WTC11 (cell line): ENCODE measurements around the gene SLC46A1. TPM values are rescaled to one million over a fixed set of nuclear protein-coding genes. Genes with fewer than 3 reads are reported as not detected.

Experiments
- CTCF ChIP-seq: fragments of 200-600 bp; IDR thresholded peaks from 2 replicates; pipeline ENCODE4 v1.8.0; 2022; ENCODE audit warnings: antibody characterized with exemption
- FOXK1 ChIP-seq: sonication (generic); formaldehyde crosslinking; IDR thresholded peaks from 2 replicates; pipeline ENCODE4 v1.8.0; 2022; ENCODE audit warnings: mild to moderate bottlenecking, moderate library complexity, missing genetic modification reagents
- GRHL2 ChIP-seq: fragments of 250-450 bp; sonication (Bioruptor Pico); IDR thresholded peaks from 2 replicates; pipeline ENCODE4 v1.8.0; 2022; ENCODE audit warnings: mild to moderate bottlenecking, moderate library complexity; ENCODE audit not compliant: insufficient replicate concordance, severe bottlenecking
- JUN ChIP-seq: sonication (generic); formaldehyde crosslinking; IDR thresholded peaks from 2 replicates; pipeline ENCODE4 v1.8.0; 2023; ENCODE audit warnings: mild to moderate bottlenecking, missing genetic modification reagents
- KAT7 ChIP-seq: sonication (generic); formaldehyde crosslinking; IDR thresholded peaks from 2 replicates; pipeline ENCODE4 v1.8.1; 2023; ENCODE audit warnings: missing genetic modification reagents, mild to moderate bottlenecking, borderline replicate concordance
- MYBL2 ChIP-seq: sonication (generic); formaldehyde crosslinking; IDR thresholded peaks from 2 replicates; pipeline ENCODE4 v1.8.1; 2023; ENCODE audit warnings: mild to moderate bottlenecking, moderate library complexity, missing genetic modification reagents
- NR1H2 ChIP-seq: sonication (generic); formaldehyde crosslinking; IDR thresholded peaks from 2 replicates; pipeline ENCODE4 v1.9.0; 2021; ENCODE audit warnings: mild to moderate bottlenecking, moderate library complexity, missing genetic modification reagents
- NR2C2 ChIP-seq: sonication (generic); formaldehyde crosslinking; IDR thresholded peaks from 2 replicates; pipeline ENCODE4 v1.8.0; 2022; ENCODE audit warnings: mild to moderate bottlenecking, missing genetic modification reagents
- NR3C1 ChIP-seq: sonication (generic); formaldehyde crosslinking; conservative IDR thresholded peaks from 2 replicates; pipeline ENCODE4 v1.8.1; 2023; ENCODE audit warnings: low read depth, mild to moderate bottlenecking, missing genetic modification reagents
- PREB ChIP-seq: sonication (generic); formaldehyde crosslinking; IDR thresholded peaks from 2 replicates; pipeline ENCODE4 v1.8.1; 2022; ENCODE audit warnings: mild to moderate bottlenecking, missing genetic modification reagents, moderate library complexity, borderline replicate concordance
- RELA ChIP-seq: sonication (generic); formaldehyde crosslinking; IDR thresholded peaks from 2 replicates; pipeline ENCODE4 v1.8.1; 2022; ENCODE audit warnings: missing genetic modification reagents, mild to moderate bottlenecking, borderline replicate concordance
- RORB ChIP-seq: fragments of 250-450 bp; sonication (Bioruptor Pico); IDR thresholded peaks from 2 replicates; pipeline ENCODE4 v1.9.0; 2021; ENCODE audit warnings: mild to moderate bottlenecking
- SP1 ChIP-seq: sonication (generic); formaldehyde crosslinking; conservative IDR thresholded peaks from 2 replicates; pipeline ENCODE4 v1.8.1; 2022; ENCODE audit warnings: missing genetic modification reagents
- TCF7 ChIP-seq: sonication (generic); formaldehyde crosslinking; IDR thresholded peaks from 2 replicates; pipeline ENCODE4 v1.8.0; 2022; ENCODE audit warnings: mild to moderate bottlenecking, low read depth, missing genetic modification reagents, moderate library complexity
- TP53 ChIP-seq: sonication (generic); formaldehyde crosslinking; IDR thresholded peaks from 2 replicates; pipeline ENCODE4 v1.8.1; 2023; ENCODE audit warnings: mild to moderate bottlenecking, missing genetic modification reagents
- USF1 ChIP-seq: sonication (generic); formaldehyde crosslinking; IDR thresholded peaks from 2 replicates; pipeline ENCODE4 v1.8.0; 2022; ENCODE audit warnings: mild to moderate bottlenecking, missing genetic modification reagents
- USF2 ChIP-seq: sonication (generic); formaldehyde crosslinking; IDR thresholded peaks from 2 replicates; pipeline ENCODE4 v1.8.1; 2023; ENCODE audit warnings: mild to moderate bottlenecking, missing genetic modification reagents, moderate library complexity
- ZBTB21 ChIP-seq: sonication (generic); formaldehyde crosslinking; IDR thresholded peaks from 2 replicates; pipeline ENCODE4 v1.8.1; 2023; ENCODE audit warnings: mild to moderate bottlenecking, missing genetic modification reagents, borderline replicate concordance
- ZNF121 ChIP-seq: sonication (generic); formaldehyde crosslinking; IDR thresholded peaks from 2 replicates; pipeline ENCODE4 v1.8.0; 2023; ENCODE audit warnings: missing genetic modification reagents
- ZNF219 ChIP-seq: sonication (generic); formaldehyde crosslinking; IDR thresholded peaks from 2 replicates; pipeline ENCODE4 v1.8.0; 2023; ENCODE audit warnings: missing genetic modification reagents, mild to moderate bottlenecking, borderline replicate concordance
- ZNF281 ChIP-seq: sonication (generic); formaldehyde crosslinking; IDR thresholded peaks from 2 replicates; pipeline ENCODE4 v1.8.0; 2023; ENCODE audit warnings: mild to moderate bottlenecking, missing genetic modification reagents
- ZNF423 ChIP-seq: fragments of 250-450 bp; sonication (Bioruptor Pico); IDR thresholded peaks from 2 replicates; pipeline ENCODE4 v2.1.2; 2022; ENCODE audit warnings: mild to moderate bottlenecking, moderate library complexity
- ZNF532 ChIP-seq: fragments of 250-450 bp; sonication (Bioruptor Pico); IDR thresholded peaks from 2 replicates; pipeline ENCODE4 v1.9.0; 2021; ENCODE audit warnings: mild to moderate bottlenecking, borderline replicate concordance
- ZSCAN18 ChIP-seq: fragments of 250-450 bp; sonication (Bioruptor Pico); IDR thresholded peaks from 2 replicates; pipeline ENCODE4 v2.1.2; 2022; ENCODE audit warnings: mild to moderate bottlenecking, moderate library complexity
- total RNA-seq: library from RNA; stranded (reverse); gene quantifications from 3 replicates; pipeline ENCODE4 v1.2.3, GENCODE V29; 2021

SLC46A1 gene
- total RNA-seq, 1 experiment from 2014 or later = 6.7 TPM

- TF ChIP-seq CTCF (no peak), ZNF219 (CRISPR knock-in tag) (0 out of 2 replicates have a peak, but pooled peaks have one; percentile 44), NR1H2 (CRISPR knock-in tag) (no peak), ZNF281 (CRISPR knock-in tag) (no peak), ZBTB21 (CRISPR knock-in tag) (no peak), ZNF532 (CRISPR knock-in tag) (no peak), GRHL2 (CRISPR knock-in tag) (no peak), USF1 (CRISPR knock-in tag) (peak; percentile 96), KAT7 (CRISPR knock-in tag) (0 out of 2 replicates have a peak, but pooled peaks have one; percentile 9), USF2 (CRISPR knock-in tag) (peak; percentile 96), NR3C1 (CRISPR knock-in tag) (no peak), SP1 (CRISPR knock-in tag) (peak; percentile 80), FOXK1 (CRISPR knock-in tag) (no peak), MYBL2 (CRISPR knock-in tag) (no peak), JUN (0 out of 2 replicates have a peak, but pooled peaks have one; percentile 28), ZSCAN18 (CRISPR knock-in tag) (no peak), TCF7 (no peak), PREB (CRISPR knock-in tag) (no peak), NR2C2 (no peak), RELA (CRISPR knock-in tag) (no peak), TP53 (CRISPR knock-in tag) (no peak), RORB (CRISPR knock-in tag) (no peak), ZNF423 (CRISPR knock-in tag) (no peak), ZNF121 (CRISPR knock-in tag) (no peak)
Observed at GRCh38 chr17:28371245-28372202, 34.5 kb downstream of the SLC46A1 start, which contains the start of gene SARM1 (continued).
